Thymus (tissue), 11 donors: Measurements from ENCODE around the gene GSTA1. TPM values are rescaled to one million over a fixed set of nuclear protein-coding genes. Genes with fewer than 3 reads are reported as not detected.
"Not testable (repeated sequence)": the region's sequence is repeated elsewhere in the genome, so short reads cannot be mapped to it uniquely, and the experiment has no call there.

ENCODE experiments used
- DNase-seq, 9 donors: peaks; one replicate each; pipeline ENCODE4 v3.0.0-alpha.2; 2013; ENCODE audit warnings: low spot score in 9 of 9, low read depth in 6 of 9, missing footprints in 1 of 9
- H3K27ac ChIP-seq, 2 donors: one replicate each; pipeline ENCODE4 v1.5.1; 2013; ENCODE audit warnings: control low read depth in 1 of 2, low read depth in 1 of 2, low read length in 1 of 2, mild to moderate bottlenecking in 1 of 2, moderate library complexity in 1 of 2
- H3K27me3 ChIP-seq, 2 donors: one replicate each; pipeline ENCODE4 v1.5.1; 2013; ENCODE audit warnings: low read length in 1 of 2; ENCODE audit not compliant: control insufficient read depth in 2 of 2, insufficient read depth in 1 of 2
- H3K36me3 ChIP-seq, 2 donors: one replicate each; pipeline ENCODE4 v1.5.1; 2013; ENCODE audit warnings: low read length in 1 of 2, mild to moderate bottlenecking in 1 of 2, moderate library complexity in 1 of 2; ENCODE audit not compliant: control insufficient read depth in 2 of 2, insufficient read depth in 2 of 2
- H3K4me1 ChIP-seq, 2 donors: one replicate each; pipeline ENCODE4 v1.5.1; 2013; ENCODE audit warnings: low read length in 2 of 2; ENCODE audit not compliant: control insufficient read depth in 2 of 2, insufficient read depth in 2 of 2
- H3K4me3 ChIP-seq, 2 donors: one replicate each; pipeline ENCODE4 v1.5.1; 2013; ENCODE audit warnings: low read length in 2 of 2, control low read depth in 1 of 2, mild to moderate bottlenecking in 1 of 2
- H3K9me3 ChIP-seq, 2 donors: one replicate each; pipeline ENCODE4 v1.5.1; 2013; ENCODE audit warnings: low read length in 1 of 2, mild to moderate bottlenecking in 1 of 2; ENCODE audit not compliant: control insufficient read depth in 2 of 2, insufficient read depth in 1 of 2
- WGBS: extraction: QIAGEN DNeasy Blood & Tissue Kit; methylation state at CpG from one replicate; pipeline ENCODE4 v1.1.7; 2013; 5-methylcytosine and 5-hydroxymethylcytosine counted together
- polyA plus RNA-seq: library from polyadenylated mRNA; stranded (reverse); fragments of 200-250 nt; gene quantifications from one replicate; pipeline ENCODE4 v1.2.3, GENCODE V29; 2013
- total RNA-seq: library from RNA; stranded (reverse); fragments of 120-200 nt; gene quantifications from one replicate; pipeline ENCODE4 v1.2.4, GENCODE V29; 2013
- donor health status: healthy.

GSTA1 gene
- total and polyA plus RNA-seq, 2 donors = 0.66 to 1.8 TPM

GRCh38 chr6:52749556-52750152 lies 54.0 kb downstream of the GSTA1 start:
- Histone ChIP-seq H3K4me1 (no peaks in the 10 kb centered on the region), H3K27me3 (no peaks in the 10 kb centered on the region), H3K27ac (no peak overlapping the region), H3K4me3 (no peak overlapping the region), H3K9me3 (no peaks in the 10 kb centered on the region), H3K36me3 (no peaks in the 10 kb centered on the region)
- no peak for DNase-seq
- 80% methylated on average over 2 of the region's 2 CpGs for WGBS

- H3K27ac ChIP-seq, H3K9me3 ChIP-seq, DNase-seq, H3K4me3 ChIP-seq, H3K36me3 ChIP-seq, H3K4me1 ChIP-seq, H3K27me3 ChIP-seq: not testable (repeated sequence)
- 92% methylated on average over 3 of the region's 3 CpGs for WGBS
Measured at GRCh38 chr6:52747301-52747700, 56.3 kb downstream of the GSTA1 start.

- Histone ChIP-seq H3K9me3 (no peaks in the 10 kb centered on the region), H3K4me1 (no peaks in the 10 kb centered on the region), H3K27me3 (no peaks in the 10 kb centered on the region), H3K27ac (no peak overlapping the region), H3K4me3 (no peak overlapping the region), H3K36me3 (no peaks in the 10 kb centered on the region)
- 92% methylated on average over 4 of the region's 4 CpGs for WGBS
- no peak for DNase-seq
Measured at GRCh38 chr6:52746213-52746612, 57.4 kb downstream of the GSTA1 start.

GRCh38 chr6:52745764-52746201 lies 57.8 kb downstream of the GSTA1 start:
- 97% methylated on average over 1 of the region's 1 CpG for WGBS
- no peaks in the 10 kb centered on the region for H3K36me3 ChIP-seq
- no peak overlapping the region for H3K27ac ChIP-seq

GRCh38 chr6:52741872-52742271 lies 61.7 kb downstream of the GSTA1 start:
- 97% methylated on average over 1 of the region's 1 CpG for WGBS
- H3K27ac ChIP-seq = no peak overlapping the region

More at GRCh38 chr6:52745764-52746201, 57.8 kb downstream of the GSTA1 start:
- H3K4me3 ChIP-seq = no peak overlapping the region
- no peak for DNase-seq
- H3K4me1 ChIP-seq = no peaks in the 10 kb centered on the region
- no peaks in the 10 kb centered on the region for H3K27me3 ChIP-seq
- H3K9me3 ChIP-seq = no peaks in the 10 kb centered on the region

More at GRCh38 chr6:52741872-52742271, 61.7 kb downstream of the GSTA1 start:
- no peaks in the 10 kb centered on the region for H3K27me3 ChIP-seq
- H3K9me3 ChIP-seq = no peaks in the 10 kb centered on the region
- H3K36me3 ChIP-seq = no peaks in the 10 kb centered on the region
- DNase-seq = no peak
- no peak overlapping the region for H3K4me3 ChIP-seq
- H3K4me1 ChIP-seq = no peaks in the 10 kb centered on the region

Other genes starting within 250 kb of the GSTA1 start
- 3.4 TPM for gene TRAM2, start 226.8 kb downstream of the GSTA1 start, total RNA-seq
- 3.1 TPM for gene TRAM2, start 226.8 kb downstream of the GSTA1 start, polyA plus RNA-seq
- gene TMEM14A, start 132.7 kb downstream of the GSTA1 start, total RNA-seq = 15.1 TPM
- 25.1 TPM for gene TMEM14A, start 132.7 kb downstream of the GSTA1 start, polyA plus RNA-seq
- gene GSTA2, start 40.3 kb downstream of the GSTA1 start, total RNA-seq = 0.14 TPM
- 0.68 TPM for gene GSTA2, start 40.3 kb downstream of the GSTA1 start, polyA plus RNA-seq
- not detected for gene GSTA5, start 37.0 kb upstream of the GSTA1 start, total RNA-seq
- gene GSTA5, start 37.0 kb upstream of the GSTA1 start, polyA plus RNA-seq = not detected
- not detected for gene GSTA3, start 105.9 kb upstream of the GSTA1 start, total RNA-seq
- not detected for gene GSTA3, start 105.9 kb upstream of the GSTA1 start, polyA plus RNA-seq
- gene GSTA4, start 191.5 kb upstream of the GSTA1 start, total RNA-seq = 11.5 TPM
- 29.3 TPM for gene GSTA4, start 191.5 kb upstream of the GSTA1 start, polyA plus RNA-seq